DLD1 (cell line): Measurements from ENCODE around the gene SSNA1.

Source experiments
- in situ Hi-C: cut with HindIII; loops from 2 replicates; pipeline ENCODE4 v1.10.0; 2017; ENCODE audit warnings: low sequenced_read_pairs

SSNA1 gene

DNA sequence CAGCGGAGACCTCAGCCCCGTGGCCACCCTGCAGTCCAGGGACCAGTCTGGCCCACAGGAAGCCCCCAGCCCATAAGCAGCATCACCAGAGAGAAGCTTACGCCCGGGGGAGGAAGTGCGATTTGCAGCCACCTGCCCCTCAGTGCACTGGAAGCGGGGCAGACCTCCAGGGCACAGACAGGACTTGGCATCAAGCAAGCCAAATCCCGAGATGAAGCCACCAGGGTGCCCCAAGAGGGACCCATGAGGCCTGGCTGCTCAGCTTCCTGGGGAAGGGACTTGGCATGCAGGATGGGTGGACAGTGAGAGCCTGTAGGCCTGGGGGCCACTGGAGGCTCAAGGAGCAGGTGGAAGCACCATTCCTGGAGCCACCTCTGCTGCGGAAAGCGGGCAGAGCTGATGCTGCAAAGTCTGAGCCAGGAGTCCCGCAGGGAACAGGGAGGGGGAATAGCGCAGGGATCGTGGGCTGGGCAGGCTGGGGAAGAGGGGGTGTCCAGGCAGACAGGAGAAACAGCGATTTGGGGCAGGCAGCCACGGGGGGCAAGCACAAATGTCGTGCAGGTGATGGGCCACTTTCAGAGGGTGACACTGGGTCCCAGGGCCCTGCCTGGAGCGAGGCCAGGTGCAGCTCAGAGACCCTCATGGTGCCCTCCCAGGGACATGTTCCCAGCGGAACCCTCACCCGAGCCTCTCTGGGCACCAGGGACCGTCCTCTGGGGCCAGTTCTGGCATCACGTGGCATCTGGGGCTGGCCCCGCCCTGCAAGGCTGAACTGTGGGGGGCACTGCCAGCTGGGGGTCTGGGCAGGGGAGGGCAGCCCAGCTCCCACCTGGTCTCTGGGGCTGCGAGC lies 21.9 kb upstream of the SSNA1 start:
- in situ Hi-C loops: loop anchor here (25.0 kb wide), 1 partner anchor 354 kb away; the partner anchor contains the start of gene RABL6

DNA sequence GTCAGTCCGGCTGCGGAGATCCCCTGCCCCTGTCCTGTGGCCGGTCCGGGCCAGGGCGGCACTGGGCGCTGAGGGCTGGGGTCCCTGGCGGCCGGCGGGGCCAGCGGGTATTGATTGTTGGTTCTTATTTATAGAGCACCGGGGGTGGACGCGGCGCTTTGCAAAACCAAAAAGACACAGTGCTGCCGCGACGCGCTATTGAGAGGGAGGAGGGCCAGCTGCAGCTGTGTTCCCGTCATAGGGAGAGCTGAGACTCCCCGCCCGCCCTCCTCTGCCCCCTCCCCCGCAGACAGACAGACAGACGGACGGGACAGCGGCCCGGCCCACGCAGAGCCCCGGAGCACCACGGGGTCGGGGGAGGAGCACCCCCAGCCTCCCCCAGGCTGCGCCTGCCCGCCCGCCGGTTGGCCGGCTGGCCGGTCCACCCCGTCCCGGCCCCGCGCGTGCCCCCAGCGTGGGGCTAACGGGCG lies 21.2 kb upstream of the SSNA1 start:
- in situ Hi-C loops: loop anchor here (25.0 kb wide), 1 partner anchor 355 kb away; the partner anchor contains the start of gene RABL6

DNA sequence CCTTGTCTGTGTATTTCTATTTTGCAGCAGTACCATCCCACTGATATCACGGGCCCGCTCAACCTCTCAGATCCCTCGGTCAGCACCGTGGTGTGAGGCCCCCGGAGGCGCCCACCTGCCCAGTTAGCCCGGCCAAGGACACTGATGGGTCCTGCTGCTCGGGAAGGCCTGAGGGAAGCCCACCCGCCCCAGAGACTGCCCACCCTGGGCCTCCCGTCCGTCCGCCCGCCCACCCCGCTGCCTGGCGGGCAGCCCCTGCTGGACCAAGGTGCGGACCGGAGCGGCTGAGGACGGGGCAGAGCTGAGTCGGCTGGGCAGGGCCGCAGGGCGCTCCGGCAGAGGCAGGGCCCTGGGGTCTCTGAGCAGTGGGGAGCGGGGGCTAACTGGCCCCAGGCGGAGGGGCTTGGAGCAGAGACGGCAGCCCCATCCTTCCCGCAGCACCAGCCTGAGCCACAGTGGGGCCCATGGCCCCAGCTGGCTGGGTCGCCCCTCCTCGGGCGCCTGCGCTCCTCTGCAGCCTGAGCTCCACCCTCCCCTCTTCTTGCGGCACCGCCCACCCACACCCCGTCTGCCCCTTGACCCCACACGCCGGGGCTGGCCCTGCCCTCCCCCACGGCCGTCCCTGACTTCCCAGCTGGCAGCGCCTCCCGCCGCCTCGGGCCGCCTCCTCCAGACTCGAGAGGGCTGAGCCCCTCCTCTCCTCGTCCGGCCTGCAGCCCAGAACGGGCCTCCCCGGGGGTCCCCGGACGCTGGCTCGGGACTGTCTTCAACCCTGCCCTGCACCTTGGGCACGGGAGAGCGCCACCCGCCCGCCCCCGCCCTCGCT lies 20.5 kb upstream of the SSNA1 start:
- in situ Hi-C loops: loop anchor here (25.0 kb wide), 1 partner anchor 356 kb away; the partner anchor contains the start of gene RABL6

DNA sequence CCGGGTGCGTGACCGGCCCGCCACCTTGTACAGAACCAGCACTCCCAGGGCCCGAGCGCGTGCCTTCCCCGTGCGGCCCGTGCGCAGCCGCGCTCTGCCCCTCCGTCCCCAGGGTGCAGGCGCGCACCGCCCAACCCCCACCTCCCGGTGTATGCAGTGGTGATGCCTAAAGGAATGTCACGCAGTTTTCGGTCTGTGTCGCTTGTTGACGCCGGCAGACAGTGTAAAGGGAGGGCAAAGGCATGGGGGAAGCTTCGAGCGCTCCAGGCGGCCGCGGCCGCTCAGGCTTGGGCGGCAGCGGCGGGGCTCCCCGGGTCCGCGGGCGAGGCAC lies 19.9 kb upstream of the SSNA1 start:
- in situ Hi-C loops: loop anchor here (25.0 kb wide), 1 partner anchor 356 kb away; the partner anchor contains the start of gene RABL6

GRCh38 chr9:137168904-137169856 lies 19.3 kb upstream of the SSNA1 start:
- in situ Hi-C loops: loop anchor here (25.0 kb wide), 1 partner anchor 357 kb away; the partner anchor contains the start of gene RABL6

GRCh38 chr9:137169896-137170358 lies 18.5 kb upstream of the SSNA1 start, which contains the start of gene LRRC26:
TSS of gene LRRC26 (minus strand) at chr9:137170051. CDS start at chr9:137169943, 108 bp downstream.
- in situ Hi-C loops: loop anchor here (25.0 kb wide), 1 partner anchor 358 kb away; the partner anchor contains the start of gene RABL6

GRCh38 chr9:137170486-137171148 lies 17.9 kb upstream of the SSNA1 start:
- in situ Hi-C loops: loop anchor here (25.0 kb wide), 1 partner anchor 358 kb away; the partner anchor contains the start of gene RABL6

DNA sequence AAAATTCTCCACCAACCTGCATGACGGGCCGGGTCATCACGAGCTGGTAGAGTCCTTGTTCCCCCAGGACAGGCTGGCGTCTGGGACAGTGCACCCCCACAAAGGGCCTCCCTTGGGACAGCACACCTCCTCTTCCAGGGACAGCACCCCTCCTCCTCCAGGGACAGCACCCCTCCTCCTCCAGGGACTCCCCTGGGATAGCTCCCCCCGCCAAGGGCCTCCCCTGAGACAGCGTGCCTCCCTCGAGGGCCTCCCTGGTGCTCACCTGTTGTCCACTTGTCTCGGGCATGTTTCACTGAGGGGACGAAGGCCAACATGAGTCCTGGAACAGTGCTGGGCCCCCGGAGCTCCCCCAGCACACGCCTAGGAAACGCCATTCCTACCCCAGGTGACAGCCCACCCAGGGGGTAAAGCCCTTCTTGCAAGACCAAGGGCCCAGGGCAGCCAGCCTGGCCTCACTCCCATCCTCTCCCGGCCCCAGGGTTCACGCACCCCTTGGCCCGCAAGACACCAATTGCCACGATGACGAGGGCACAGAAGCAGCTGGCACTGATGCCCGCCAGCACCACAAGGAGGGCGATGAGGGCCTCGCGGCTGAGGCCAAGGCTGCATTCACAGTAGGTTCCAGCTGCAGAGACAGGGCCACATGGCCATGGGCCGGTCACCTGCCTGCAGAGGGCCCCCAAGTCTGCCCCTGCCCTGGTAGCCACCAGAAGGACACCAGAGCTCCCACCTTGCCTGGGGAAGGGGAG lies 17.2 kb upstream of the SSNA1 start:
- in situ Hi-C loops: loop anchor here (25.0 kb wide), 1 partner anchor 359 kb away; the partner anchor contains the start of gene RABL6

DNA sequence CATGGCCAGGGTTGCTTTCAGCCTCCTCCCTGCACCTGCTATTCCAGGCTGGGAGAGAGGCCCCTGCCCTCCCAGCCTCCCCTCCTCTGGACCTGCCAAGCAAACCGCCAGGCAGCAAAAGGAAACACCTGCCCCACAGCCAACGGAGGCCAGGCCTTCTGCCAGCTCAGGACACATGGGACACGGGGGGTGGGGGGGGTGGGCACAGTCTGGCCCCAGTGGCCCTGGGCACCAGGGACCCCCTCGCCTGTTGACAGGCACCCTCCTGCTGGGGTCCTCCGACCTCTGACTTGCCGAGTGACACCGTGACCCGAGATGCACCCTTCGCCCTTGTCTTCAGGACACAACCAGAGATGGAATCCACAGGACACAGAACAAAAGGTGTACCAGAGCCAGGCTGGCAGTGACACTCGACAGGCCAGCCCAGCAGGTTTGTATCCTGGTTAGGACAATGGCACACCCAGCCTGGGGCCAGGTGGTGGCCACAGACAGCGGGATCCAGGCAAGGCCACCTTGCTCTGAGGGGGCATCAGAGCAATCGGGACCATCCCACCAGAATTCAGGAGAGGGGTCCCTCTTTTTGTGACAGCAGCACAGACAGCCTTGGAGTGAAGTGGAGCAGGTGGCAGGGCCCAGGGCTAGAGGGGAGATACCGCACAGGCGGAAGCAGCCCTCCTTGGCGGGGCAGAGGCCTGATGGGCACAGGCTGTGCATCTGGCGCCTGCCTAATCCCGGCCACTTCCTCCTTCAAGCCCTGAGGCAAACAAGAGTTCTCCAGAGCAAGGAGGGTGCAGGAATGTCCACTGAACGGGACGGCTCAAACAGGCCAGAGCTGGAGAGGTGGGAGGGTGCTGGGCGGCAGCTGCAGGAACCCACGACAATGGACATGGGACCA lies 15.3 kb upstream of the SSNA1 start:
- in situ Hi-C loops: loop anchor here (25.0 kb wide), 1 partner anchor 361 kb away; the partner anchor contains the start of gene RABL6

- in situ Hi-C loops: loop anchor here (25.0 kb wide), 1 partner anchor 362 kb away; the partner anchor contains the start of gene RABL6
These were observed 14.4 kb upstream of the SSNA1 start for GRCh38 chr9:137173796-137174664.

GRCh38 chr9:137174722-137175293 lies 13.7 kb upstream of the SSNA1 start:
- in situ Hi-C loops: loop anchor here (25.0 kb wide), 1 partner anchor 363 kb away; the partner anchor contains the start of gene RABL6

DNA sequence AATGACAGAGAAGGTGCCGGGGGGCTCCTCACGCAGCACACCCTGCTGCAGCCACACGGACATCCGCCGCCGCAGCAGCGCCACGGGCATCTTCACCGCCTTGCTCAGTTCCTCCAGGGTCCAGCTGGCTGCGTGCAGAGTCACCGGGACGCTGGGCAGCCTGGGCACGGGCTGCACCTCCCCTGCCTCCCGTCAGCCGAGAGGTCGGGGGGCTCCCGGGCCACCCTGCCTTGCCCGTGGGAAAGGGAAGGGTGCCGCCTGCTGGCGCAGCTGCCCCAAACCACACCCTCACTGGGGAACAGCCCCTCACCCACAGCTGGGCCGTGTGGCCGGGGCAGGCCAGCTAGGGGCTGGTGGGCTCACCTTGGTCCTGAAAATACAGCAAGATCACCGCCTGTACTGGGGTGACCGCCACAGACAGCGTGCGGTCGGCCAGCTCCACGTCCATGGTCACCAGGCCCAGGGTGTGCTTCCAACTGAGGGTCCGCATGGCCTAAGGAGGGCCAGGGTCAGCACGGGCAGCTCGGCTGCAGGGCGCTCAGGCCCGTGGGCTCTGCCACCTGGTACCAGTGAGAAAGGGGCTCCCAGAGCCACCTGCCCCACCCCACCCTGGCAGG lies 13.0 kb upstream of the SSNA1 start:
- in situ Hi-C loops: no loop called here

- in situ Hi-C loops: no loop called here
These were observed 11.9 kb upstream of the SSNA1 start for GRCh38 chr9:137176302-137177182.

DNA sequence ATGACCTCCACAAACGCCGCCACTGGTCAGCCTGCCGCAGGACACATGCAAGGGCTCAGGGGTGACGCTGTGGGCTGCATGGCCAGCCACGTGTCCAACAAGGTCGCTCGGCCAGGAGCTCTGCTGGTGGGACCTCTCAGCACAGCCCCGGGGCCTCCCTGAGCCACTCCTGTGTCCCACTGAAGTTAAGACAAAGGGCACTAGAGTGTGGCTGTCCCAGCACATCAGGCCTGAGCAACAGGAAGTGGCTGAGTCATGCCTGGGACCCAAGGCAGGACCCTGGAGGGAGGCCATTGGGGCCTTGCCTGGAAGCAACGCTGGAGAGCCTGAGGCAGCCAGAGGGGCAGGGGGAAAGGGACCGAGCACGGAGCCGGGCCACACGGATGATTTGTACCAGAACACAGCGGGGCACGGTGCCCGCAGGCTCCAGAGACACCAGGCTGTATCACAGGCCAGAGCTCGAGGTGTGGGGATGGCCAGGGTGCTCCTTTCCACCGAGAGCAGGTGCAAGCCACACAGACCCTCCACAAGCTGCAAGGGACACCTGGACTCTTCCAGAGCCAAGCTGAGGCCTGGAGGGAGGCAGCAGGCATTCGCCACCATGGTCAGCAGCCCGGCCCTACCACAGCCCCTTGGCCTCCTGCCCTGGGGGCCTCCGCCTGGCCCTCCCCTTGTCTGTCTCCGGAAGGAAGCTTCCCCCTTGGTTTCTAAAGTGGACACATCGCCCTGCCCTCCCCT lies 10.1 kb upstream of the SSNA1 start:
- in situ Hi-C loops: no loop called here
